MCF 10A (cell line): ENCODE measurements around the gene HPCAL1. TPM values are rescaled to one million over a fixed set of nuclear protein-coding genes. Genes with fewer than 3 reads are reported as not detected.

ENCODE experiments used
- BruUV-seq: library from RNA; stranded (reverse); fragments of 400-500 nt; replicated peaks from 2 replicates; lab custom pipeline; 2021; lab: Mats Ljungman, UMichigan
- CTCF ChIA-PET: fragments of 300-600 bp; sonication (Branson Sonifier 250); formaldehyde crosslinking; extraction: SDS; loops from one replicate; lab custom pipeline; 2021; ENCODE audit warnings: antibody characterized with exemption, inconsistent platforms; lab: Yijun Ruan, JAX
- POLR2A ChIA-PET: fragments of 300-600, 350-650 bp; sonication (Branson Sonifier 250); formaldehyde crosslinking; extraction: SDS; loops from one replicate; lab custom pipeline; 2020; ENCODE audit warnings: antibody characterized with exemption, inconsistent platforms; lab: Yijun Ruan, JAX
- DNase-seq: peaks from one replicate; pipeline ENCODE4 v3.0.0-alpha.2; 2018; ENCODE audit not compliant: unreplicated experiment
- H3K27ac Mint-ChIP-seq: one replicate; pipeline ENCODE4 v1.8.0; 2022; ENCODE audit warnings: mild to moderate bottlenecking, low read depth, mixed read lengths; ENCODE audit not compliant: unreplicated experiment
- H3K27me3 Mint-ChIP-seq: one replicate; pipeline ENCODE4 v1.8.0; 2022; ENCODE audit warnings: mixed read lengths; ENCODE audit not compliant: insufficient read depth, unreplicated experiment
- H3K36me3 Mint-ChIP-seq: one replicate; pipeline ENCODE4 v1.8.0; 2022; ENCODE audit warnings: mild to moderate bottlenecking, moderate library complexity, mixed read lengths; ENCODE audit not compliant: insufficient read depth, unreplicated experiment
- H3K4me1 Mint-ChIP-seq: one replicate; pipeline ENCODE4 v1.8.0; 2022; ENCODE audit warnings: mixed read lengths; ENCODE audit not compliant: insufficient read depth, unreplicated experiment
- H3K4me3 Mint-ChIP-seq: one replicate; pipeline ENCODE4 v1.8.0; 2022; ENCODE audit warnings: mild to moderate bottlenecking, moderate library complexity, mixed read lengths; ENCODE audit not compliant: unreplicated experiment
- H3K9me3 Mint-ChIP-seq: one replicate; pipeline ENCODE4 v1.8.0; 2022; ENCODE audit warnings: mixed read lengths; ENCODE audit not compliant: unreplicated experiment
- intact Hi-C: fragments of 100-400 bp; cut with micrococcal nuclease; formaldehyde crosslinking; loops from 2 replicates; pipeline ENCODE4 v1.14.1; 2022
- total RNA-seq: library from RNA; stranded (reverse); gene quantifications from 2 replicates; pipeline ENCODE4 v1.2.3, GENCODE V29; 2022
- TF ChIP-seq, protein P1 (sequence below): fragments of 200-600 bp; IDR thresholded peaks from one replicate; pipeline ENCODE4 v1.8.0; 2022; ENCODE audit warnings: antibody characterized with exemption, mild to moderate bottlenecking; ENCODE audit not compliant: unreplicated experiment

The HPCAL1 gene
- total RNA-seq, 1 experiment from 2014 or later: 144 TPM

- Mint-ChIP-seq H3K4me1 (peaks cover 50% of the 10 kb centered on the region), H3K4me3 (peak overlapping the region; percentile 35), H3K9me3 (no peaks in the 10 kb centered on the region), H3K27ac (peak overlapping the region; percentile 75), H3K36me3 (peaks cover 3% of the 10 kb centered on the region), H3K27me3 (no peaks in the 10 kb centered on the region)
- ChIA-PET POLR2A (interaction anchor here (0.6 to 1.5 kb wide), 2 partner anchors 15 to 36 kb away, joined by 3 read pairs; no protein-coding TSS in a partner anchor), CTCF (interaction anchor here (0.6 to 1.6 kb wide), 4 partner anchors 19 to 1049 kb away, joined by 3 to 10 read pairs (median 3); no protein-coding TSS in a partner anchor)
- intact Hi-C loops: no loop called here
- DNase-seq: peak; percentile 92
- TF ChIP-seq, protein P1, sequence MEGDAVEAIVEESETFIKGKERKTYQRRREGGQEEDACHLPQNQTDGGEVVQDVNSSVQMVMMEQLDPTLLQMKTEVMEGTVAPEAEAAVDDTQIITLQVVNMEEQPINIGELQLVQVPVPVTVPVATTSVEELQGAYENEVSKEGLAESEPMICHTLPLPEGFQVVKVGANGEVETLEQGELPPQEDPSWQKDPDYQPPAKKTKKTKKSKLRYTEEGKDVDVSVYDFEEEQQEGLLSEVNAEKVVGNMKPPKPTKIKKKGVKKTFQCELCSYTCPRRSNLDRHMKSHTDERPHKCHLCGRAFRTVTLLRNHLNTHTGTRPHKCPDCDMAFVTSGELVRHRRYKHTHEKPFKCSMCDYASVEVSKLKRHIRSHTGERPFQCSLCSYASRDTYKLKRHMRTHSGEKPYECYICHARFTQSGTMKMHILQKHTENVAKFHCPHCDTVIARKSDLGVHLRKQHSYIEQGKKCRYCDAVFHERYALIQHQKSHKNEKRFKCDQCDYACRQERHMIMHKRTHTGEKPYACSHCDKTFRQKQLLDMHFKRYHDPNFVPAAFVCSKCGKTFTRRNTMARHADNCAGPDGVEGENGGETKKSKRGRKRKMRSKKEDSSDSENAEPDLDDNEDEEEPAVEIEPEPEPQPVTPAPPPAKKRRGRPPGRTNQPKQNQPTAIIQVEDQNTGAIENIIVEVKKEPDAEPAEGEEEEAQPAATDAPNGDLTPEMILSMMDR: no peak
- BruUV-seq: no TSS peak
Observed at GRCh38 chr2:10283106-10284062, 19.3 kb upstream of the HPCAL1 start.

DNA sequence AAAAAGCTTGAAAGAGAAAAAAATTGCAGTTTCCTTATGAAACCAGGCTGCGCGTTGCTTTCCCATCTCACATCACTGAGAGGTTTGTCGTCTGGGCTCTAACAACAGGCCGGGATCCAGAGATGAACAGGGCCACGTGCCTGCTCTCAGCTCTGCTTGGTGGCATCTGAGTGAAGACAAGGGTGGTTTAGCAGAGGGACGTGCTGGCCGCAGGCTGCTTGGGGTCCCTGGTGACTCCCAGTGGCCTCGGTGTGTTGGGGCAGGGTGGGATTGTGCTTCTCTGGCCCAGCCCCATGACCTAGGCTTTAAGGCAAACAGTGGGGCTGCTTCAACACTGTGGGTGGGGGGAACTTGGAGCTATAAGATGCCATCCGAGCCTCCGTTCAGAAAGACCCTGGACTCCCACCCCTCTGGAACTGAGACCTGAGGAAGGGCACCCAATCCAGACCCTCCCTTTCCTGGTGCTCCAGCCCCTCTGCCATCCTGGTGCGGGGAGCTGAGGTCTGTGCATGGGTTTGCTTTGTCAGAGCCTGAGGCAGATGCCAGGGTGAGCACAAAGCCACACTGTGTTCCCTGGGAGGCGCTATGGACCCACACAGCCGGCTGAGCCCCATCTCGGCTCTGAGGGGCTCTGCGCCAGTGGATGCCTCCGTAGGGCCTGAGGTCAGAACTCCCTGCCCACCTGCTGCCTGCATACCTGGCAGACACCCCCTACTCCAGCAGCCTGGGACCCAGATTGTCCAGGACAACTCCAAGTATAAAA is 18.4 kb upstream of the HPCAL1 start:
- ChIA-PET POLR2A (interaction anchor here (1.5 kb wide), 1 partner anchor 14 kb away, joined by 3 read pairs; no protein-coding TSS in a partner anchor), CTCF (interaction anchor here (0.6 to 1.6 kb wide), 5 partner anchors 18 to 160 kb away, joined by 3 to 10 read pairs (median 3); no protein-coding TSS in a partner anchor)
- TF ChIP-seq, protein P1: no peak
- H3K36me3 Mint-ChIP-seq: no peaks in the 10 kb centered on the region
- BruUV-seq: no TSS peak
- H3K9me3 Mint-ChIP-seq: no peaks in the 10 kb centered on the region
- intact Hi-C loops: no loop called here
- H3K4me1 Mint-ChIP-seq: peaks cover 51% of the 10 kb centered on the region
- H3K27me3 Mint-ChIP-seq: no peaks in the 10 kb centered on the region
- no peak overlapping the region for H3K27ac Mint-ChIP-seq
- no peak for DNase-seq
- no peak overlapping the region for H3K4me3 Mint-ChIP-seq

- ChIA-PET POLR2A (interaction anchor here (0.8 to 1.2 kb wide), 3 partner anchors 13 to 123 kb away, joined by 3 to 4 read pairs (median 3); partner anchors contain the start of gene HPCAL1), CTCF (interaction anchor here (0.7 to 1.6 kb wide), 6 partner anchors 17 to 149 kb away, joined by 3 to 7 read pairs (median 3); no protein-coding TSS in a partner anchor)
- intact Hi-C loops: no loop called here
- no TSS peak for BruUV-seq
- TF ChIP-seq, protein P1: no peak
- no peaks in the 10 kb centered on the region for H3K36me3 Mint-ChIP-seq
- no peak for DNase-seq
- no peak overlapping the region for H3K27ac Mint-ChIP-seq
- no peaks in the 10 kb centered on the region for H3K27me3 Mint-ChIP-seq
- H3K4me3 Mint-ChIP-seq: no peak overlapping the region
- peaks cover 55% of the 10 kb centered on the region for H3K4me1 Mint-ChIP-seq
- H3K9me3 Mint-ChIP-seq: no peaks in the 10 kb centered on the region
Observed at GRCh38 chr2:10285191-10285555, 17.5 kb upstream of the HPCAL1 start.
